HK-2 (cell line): Measurements from ENCODE around the gene ITFG2.
A peak's percentile ranks its signal among the peaks of the same experiment; 100 is the strongest.

Source experiments
- DNase-seq: peaks from one replicate; pipeline ENCODE4 v3.0.0-alpha.2; 2018; ENCODE audit not compliant: unreplicated experiment

The ITFG2 gene

DNA sequence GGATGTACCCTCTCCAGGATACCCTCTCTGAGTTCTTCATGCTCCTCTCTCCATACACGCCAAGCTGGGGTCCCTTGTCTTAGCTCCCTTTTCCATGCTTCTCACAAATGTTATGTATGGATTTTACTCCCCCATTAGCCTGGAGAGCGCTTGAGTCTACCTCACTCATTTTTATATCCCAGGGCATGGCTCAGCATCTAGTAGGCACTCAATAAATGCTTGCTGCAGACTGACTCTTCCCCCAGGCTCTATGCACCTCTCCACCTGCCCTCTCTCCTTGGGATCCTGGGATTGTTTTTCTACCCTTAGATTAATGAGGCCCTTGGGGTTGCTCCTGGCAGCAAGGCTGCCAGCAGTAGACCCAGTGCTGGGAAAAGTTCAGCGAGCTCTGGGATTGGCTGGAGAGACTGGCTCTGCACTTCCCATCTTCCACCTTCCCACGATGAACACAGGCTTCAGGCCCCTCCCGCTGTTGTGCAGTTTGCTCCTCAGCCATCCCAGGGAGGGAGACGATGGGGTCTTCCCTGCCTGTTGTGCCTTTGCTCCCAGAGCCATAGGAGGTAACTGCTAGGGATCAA lies 20.2 kb downstream of the ITFG2 start:
- no peak for DNase-seq

DNA sequence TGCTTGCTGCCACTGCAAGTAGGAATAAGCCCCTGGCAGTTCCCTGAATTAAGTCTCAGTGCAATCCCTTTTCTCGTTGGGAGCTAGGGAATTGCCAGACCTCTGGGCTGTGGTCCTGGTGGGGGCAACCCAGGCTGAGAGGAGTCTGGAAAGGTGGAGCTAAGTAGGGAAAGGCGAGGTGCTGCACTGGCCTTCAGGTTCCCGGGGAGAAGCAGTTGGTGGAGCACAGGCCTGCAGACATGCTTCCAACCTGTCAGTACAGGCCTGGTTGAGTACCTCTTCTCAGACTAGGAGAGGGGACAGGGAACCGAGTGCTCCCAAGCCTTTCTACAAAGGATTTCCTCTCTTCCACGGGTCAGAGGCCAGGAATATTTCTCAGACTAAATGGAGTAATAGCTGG lies 20.9 kb downstream of the ITFG2 start:
- no peak for DNase-seq

DNA sequence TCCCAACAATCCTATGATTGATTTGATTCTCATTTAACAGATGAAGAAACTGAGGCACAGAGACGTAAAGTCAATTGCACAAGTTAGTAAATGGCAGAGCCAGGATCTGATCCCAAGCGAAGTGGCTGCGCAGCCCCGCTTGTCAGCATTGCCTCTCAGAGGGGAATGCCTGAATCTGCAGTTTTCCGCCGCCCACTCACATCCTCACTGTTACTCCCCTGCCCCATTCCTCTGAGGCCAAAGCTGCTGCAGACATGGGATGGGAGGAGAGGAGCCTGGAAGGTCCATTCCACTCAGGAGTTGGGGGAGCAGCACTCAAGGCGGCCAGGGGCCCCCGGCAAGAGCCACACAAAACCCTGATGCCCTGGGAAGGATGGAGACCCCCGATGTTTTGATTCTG lies 21.3 kb downstream of the ITFG2 start:
- no peak for DNase-seq

DNA sequence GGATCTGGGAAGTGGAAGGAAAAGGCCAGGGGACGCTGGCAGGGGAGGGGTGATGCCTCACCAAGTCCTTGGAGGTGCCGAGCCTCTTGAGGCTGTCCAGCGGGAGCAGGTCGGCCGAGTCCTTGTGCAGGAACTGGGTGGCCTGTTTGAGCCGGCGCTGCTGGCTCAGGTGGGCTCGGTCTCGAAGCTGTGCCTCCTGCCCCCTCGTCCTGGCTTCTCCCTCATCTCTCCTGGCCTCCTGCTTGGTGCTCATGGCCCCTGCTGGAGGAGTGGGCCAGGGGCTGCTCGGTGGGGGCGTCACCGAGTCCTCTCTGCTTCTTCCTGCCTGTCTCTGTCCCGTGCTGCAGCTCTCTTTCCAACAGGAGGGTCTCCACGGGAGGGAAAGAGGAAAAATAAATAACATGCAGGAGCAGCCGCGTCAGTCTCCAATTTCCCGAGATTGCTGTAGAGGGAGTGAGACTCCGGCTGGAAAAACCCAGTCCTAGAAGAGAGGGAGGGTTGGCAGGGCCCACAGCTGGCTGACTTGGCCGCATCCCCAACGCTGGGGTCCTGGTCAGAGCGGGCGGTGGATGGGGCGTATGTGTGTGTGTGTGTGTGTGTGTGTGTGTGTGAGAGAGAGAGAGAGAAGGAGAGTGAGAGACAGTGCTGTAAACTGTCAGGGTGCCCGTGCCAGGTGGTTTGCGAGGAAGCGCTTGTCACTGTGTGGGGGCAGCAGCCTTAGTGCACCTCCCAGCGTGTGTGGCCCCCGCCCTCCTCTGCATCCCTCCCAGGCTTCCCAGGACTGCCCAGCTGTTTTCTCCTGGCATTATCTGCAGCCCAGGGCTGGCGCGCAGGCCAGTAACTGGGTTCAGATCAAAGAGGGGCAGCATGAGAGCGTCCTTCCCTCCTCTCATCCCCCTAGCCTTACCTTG lies 22.4 kb downstream of the ITFG2 start, which contains the start of gene NRIP2:
Gene NRIP2, minus strand, starts transcription at position 455 of the 911 bp plus-strand sequence. Its CDS starts 52 bp downstream, at position 403.
- no peak for DNase-seq

DNA sequence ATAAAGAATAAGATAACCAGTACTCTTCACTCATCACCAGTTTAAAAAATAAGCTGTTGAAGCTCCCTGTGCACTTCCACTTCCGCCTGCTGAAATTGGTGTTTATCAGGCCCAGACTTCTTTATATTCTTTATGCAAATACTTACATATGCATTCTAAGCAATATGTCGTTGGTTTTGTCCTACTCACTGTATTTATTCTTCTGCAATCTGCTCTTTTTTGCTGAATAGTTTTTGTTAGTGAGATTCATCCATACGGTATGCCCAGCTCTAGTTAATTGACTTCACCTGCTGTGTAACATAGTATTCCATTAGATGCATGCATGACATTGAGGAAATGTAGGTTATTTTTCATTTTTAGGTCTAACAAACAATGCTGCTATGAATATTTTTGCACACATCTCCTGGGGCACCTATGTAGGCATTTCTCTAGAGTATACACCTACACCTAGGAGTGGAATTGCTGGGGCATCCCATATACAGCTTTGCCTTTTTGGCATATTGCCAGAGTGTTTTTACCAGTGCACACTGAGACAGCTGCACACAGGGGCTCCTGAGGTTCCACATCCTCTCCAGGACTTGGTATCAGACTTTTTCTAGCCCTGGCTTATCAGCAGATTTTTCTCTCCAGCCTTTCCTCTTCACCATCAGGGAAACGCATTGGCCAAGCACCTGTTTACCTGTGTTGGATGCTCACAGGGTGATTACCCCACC lies 23.4 kb downstream of the ITFG2 start:
- no peak for DNase-seq

DNA sequence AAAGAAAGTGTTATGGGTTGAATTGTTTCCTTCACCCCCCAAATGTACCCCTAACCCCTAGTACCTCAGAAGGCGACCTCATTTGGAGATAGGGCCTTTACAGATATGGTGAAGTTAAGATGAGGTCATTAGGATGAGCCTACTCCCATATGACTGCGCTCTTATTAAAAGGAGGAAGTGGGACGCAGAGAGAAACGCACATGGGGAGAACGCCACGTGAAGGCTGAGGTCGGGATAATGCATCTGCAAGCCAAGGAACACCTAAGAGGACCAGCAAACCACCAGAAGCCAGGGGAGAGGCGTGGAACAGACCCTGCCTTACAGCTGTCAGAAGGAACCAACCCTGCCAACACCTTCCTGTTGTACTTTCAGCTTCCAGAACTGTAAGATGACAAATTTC lies 24.1 kb downstream of the ITFG2 start:
- no peak for DNase-seq

DNA sequence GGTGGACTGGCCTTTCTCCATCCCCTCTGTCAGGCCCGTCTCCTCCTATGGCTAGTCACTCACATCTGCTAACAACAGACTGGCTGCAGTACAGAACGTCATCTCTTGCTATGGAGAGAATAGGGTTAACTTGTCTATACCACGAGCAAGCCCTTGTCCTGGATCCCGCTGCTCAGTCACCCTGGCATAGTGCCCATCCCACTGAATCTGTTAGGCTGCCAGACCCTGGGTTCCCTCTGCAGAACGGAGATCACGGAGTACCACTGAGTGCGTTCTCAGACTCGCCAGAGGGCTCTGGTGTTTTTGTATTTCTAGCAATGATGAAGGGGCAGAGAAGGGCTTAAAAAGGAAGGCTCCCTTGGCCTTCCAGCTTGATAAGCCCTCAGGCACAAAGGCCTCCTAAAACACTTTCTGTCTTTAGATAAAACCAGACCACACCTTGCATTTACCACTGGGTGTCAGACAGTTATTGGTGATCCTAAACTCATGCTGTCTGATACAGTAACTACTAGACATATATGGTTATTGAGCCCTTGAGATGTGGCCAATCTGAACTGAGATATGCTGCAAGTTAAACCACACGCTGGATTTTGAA lies 28.7 kb downstream of the ITFG2 start:
- DNase-seq: no peak

DNA sequence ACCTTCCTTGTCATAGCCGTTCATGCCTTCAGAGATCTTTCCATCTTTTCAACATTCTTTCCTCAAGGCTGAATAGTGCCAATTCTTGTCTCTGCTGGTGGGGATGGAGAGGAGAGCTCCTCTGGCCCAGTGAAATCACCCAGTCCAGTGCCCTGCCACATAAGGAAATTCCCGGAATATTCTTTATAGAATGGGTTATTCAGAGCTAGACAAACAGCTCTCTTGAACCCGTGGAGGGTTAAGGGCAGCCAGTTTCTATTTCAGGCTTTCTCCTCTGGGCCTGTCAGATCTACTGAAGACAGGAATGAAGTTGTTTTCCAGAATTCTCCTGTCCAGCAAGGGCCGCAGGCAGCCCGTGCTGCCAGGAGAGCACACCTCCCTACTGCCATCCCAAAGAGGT lies 30.5 kb downstream of the ITFG2 start:
- no peak for DNase-seq

DNA sequence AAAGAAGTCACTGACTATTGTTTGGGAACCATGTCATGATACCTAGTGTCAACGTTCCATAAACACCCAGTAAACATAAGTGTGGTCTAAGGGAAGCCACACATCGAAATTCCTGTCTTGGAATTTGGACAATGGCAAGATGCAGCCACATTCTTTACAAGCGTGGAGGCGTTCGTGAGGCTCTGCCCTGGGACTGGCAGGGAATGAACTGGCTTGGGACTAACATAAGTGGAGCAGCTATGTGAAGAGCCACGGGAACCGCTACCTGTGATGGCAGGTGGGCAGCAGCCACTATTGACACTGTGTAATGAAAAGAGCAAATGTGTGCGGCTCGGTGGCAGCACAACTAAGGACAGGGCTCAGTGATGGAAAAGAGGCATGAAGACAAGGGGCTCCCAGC lies 32.3 kb downstream of the ITFG2 start:
- DNase-seq: no peak

DNA sequence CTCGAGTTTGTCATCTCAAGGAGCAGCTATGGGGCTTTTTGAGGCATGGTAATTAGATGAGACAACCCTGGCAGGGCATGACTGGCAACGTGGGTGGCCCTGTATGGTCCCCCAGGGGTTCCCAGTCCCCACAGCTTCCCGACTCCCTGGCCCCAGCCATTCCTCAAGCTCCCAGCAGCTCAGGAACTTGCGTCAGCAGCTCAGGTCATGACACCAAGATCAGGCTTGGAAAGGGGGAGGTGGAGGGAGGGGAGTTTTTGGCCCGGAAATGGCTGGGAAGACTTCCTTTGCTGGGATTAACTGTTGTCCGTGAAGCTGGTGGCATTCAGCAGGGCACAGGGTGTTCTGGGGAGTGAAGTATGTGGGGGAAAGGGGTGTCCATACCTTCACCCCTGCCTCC lies 32.8 kb downstream of the ITFG2 start:
- DNase-seq: no peak

DNA sequence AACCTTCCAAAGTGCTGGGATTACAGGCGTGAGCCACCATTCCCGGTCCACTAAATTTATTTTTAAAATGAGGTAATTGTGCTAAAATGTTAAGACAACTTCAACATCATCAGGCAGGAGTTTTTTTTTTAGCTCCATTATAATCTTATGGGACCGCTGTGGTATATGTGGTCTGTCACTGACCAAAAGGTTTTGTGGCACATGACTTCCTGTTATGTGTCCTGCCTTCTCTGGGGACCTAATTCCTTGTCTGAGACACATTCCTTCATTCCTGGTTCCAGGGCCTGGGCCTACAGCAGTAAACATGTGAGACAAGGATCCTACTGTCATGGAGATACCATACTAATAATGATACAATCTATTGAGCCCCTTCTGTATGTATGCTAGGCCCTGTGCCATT lies 39.5 kb downstream of the ITFG2 start:
- DNase-seq: no peak

DNA sequence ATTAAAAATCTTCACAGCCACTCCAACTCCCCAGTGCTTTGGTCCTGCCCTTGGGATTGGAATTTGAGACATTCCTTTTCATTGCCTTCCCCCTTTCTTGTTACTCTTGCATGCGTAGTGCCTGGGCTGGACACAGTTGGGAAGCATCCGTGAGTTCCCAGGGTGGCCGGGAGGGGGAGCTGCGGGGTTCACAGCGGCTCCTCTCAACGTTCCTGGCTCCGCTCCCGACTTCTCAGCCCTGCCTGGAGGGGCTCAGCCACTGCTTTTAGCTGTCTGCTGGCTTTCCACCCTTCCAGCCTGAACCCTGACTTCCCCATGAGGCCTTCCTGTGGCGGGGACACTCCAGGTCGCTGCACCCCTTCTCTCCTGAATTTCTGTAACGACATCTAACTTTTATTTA lies 41.2 kb downstream of the ITFG2 start:
- no peak for DNase-seq

DNA sequence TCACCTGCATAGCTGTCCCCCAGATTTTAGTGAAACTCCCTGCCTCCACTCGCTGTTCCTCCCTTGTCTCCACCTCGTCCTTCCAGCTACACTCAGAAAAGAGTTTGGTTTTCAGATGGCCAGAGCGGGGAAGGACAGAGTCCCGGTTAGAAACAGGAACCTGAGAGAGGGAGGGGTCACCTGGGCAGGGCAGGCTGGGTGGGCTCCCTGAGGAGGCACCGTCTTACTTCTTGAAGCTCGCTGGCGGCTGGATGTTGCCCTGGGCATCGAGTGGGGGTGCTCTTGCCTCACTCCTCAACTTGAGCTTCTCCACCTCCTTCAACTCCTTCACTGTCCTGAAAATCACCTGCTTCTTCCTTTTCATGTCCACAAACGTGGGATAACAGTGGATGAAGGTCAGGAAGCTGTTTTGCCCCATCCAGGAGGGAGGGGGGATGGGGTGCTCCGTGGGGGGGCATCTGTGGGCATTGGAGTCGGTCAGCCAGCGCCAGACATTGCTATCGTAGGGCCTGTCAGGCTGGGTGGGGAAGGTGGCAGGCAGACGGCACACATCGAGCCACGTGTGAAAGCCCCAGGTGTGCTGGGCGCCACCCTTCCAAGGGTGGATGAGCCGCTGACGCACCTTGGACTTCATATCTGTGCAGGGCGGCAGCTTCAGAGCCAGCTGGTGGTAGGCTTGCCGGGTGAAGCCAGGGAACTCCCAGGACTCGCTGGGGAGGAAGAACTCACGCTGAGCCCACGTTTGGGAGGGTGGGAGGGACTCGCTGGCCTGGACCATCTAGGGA lies 42.4 kb downstream of the ITFG2 start:
- DNase-seq: no peak

DNA sequence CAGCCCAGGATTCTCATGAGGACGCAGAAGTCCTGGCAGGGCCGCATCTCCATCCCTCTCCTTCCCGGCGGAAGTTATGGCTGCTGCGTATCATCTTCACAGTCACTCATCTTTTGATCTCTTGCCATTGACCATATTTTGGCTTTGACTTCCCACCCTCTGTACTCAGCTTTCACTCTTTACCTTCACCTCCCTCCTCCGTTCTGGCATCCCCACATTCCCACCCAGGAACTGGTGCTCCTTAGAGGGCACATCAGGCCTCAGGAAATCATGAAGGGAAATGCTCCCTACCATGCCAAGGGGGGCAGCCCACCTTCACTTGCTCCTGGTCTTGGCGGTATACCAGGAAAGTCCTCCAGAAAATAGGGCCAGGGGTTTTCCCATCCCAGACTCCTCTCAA lies 43.1 kb downstream of the ITFG2 start:
- no peak for DNase-seq

DNA sequence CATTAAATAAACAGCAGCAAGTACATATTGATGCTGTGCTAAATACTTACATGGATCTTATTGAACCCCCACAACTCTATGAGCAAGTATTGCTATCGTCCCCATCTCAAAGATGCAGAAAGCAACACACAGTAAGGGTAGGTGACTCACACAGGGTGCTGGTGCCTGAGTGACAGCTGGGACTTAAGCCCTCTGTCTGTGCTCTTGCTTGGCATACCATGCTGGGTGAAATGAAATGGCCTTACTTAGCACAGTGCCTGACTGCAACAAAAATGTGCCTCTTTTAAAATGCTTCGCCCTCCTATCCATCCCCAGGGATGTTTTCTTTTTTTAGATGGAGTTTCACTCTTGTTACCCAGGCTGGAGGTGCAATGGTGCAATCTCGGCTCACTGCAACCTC lies 43.6 kb downstream of the ITFG2 start:
- DNase-seq: no peak

DNA sequence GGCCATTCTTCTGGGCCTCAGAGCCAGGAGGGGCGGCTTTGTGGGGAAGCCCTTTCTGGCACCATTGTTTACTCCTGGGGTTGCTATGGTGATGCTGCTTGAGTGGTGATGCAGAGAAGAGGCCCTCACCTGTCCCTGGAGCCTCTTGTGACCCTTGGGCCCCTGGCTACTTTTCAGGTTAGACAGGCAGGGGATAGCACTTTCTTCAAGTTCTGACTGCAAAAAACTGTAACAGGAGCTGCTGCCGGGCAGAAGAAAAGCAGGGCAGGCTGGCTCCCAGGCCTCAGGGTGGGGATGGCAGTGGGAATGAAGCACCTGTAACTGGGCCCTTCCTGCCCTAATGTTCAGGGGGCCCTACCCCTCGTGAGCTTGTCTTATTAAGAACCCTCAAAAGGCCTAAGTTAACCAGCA lies 44.6 kb downstream of the ITFG2 start, which contains the start of gene TEX52:
Gene TEX52, minus strand, starts transcription at position 19 of the 411 bp plus-strand sequence. Its CDS starts 13 bp downstream, at position 6.
- DNase-seq: peak; percentile 16

DNA sequence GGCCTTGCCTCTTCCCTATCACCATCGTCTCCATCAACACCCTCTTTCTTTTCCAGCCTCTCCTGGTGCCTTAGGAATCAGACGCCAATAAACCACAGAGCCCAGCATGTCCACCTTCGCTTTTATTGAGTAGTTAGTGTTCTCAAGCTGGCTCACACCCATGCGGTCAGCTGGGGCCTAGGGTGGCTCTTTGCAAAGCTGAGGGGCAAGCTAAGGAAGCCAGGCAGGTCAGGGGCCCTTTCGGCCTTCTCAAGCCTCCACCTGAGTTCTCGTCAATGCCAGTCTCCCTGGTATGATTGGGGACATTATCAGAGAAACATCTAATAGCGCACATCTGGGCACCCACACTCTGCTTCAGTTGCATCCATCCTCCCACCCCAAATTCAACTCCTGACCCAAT lies 45.1 kb downstream of the ITFG2 start:
- no peak for DNase-seq

DNA sequence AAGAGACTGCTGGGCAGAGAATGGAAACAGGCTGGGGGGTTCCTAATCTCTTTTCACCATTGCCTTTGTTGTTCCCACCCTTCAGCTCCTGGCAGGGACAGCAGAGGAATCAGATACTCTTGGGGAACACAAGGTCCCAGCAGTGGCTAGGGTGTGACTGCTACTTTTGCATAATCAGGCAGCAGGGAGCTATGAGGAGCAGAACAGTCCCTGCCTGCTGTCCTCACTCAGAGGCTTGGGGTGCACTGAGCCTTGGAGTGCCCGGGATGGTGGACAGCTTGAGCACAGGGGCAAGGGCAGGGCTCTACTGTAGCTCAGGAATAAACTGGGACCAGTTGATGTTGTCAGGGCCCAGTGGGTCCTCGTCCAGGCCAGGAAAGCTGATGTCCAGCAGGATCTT lies 45.9 kb downstream of the ITFG2 start:
- DNase-seq: no peak

DNA sequence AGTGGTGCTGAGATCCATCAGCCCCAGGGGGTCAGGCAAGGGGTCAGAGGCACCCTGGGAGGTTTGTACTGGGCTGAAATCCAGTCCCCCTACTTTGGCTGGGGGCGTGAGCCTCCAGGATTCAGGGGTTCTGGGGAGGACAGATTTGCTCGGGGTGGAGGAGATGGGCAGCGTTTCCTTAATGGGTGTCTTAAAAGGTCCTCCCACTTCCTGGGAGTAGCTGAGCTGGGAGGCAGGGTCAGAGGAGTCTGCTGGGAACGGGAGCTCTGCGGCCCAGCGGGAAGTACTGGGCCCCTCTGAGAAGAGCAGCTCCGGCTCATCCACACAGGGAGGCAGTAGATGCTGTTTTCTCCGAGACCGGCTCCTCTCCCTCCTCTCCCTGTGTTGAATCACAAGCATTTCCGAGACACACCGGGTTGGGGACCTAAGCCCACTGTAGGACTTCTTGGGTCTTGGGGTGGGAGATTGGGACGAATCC lies 46.5 kb downstream of the ITFG2 start:
- no peak for DNase-seq

DNA sequence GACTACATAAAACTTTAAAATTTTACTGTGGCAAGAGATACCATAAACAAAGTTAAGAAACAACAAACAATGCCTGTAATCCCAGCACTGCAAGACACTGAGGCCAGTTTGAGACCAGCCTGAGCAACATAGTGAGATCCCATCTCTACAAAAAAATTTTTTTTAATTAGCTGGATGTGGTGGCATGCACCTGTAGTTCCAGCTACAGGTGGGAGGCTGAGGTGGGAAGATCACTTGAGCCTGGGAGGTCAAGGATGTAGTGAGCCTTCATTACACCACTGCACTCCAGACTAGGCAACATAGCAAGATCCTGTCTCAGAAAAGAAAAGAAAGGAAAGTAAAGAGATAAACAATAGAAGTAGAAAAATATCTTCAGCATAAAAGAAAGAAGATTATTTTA lies 47.7 kb downstream of the ITFG2 start:
- no peak for DNase-seq

DNA sequence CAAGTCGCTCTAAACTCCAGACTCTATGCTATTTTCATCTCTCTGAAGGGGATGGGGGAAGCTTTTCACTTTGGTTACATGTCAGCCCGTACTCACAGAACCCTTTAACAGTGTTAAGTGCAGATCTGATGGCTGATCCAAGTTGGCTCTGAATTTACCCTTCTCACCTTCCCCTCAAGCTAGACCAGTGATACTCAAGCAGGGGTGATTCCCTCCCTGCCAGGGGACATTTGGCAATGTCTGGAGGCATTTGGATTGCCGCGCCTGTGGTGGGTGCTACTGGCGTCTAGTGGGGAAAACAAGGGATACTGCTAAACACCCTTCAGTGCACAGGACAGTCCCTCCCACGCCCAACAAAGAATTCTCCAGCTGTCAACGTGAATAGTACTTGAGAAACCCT lies 50.4 kb downstream of the ITFG2 start:
- no peak for DNase-seq
